Activated naive CD8-positive, alpha-beta T cell (primary cell): ENCODE data around the gene COMMD4.

Source experiments
- H3K27ac Mint-ChIP-seq: one replicate; pipeline ENCODE4 v1.8.0; 2021; ENCODE audit warnings: mixed read lengths
- H3K27me3 Mint-ChIP-seq: one replicate; pipeline ENCODE4 v1.8.0; 2021; ENCODE audit warnings: mixed read lengths
- H3K36me3 Mint-ChIP-seq: one replicate; pipeline ENCODE4 v1.8.0; 2021; ENCODE audit warnings: mixed read lengths
- H3K4me1 Mint-ChIP-seq: one replicate; pipeline ENCODE4 v1.8.0; 2021; ENCODE audit warnings: low read depth, mixed read lengths
- H3K4me3 Mint-ChIP-seq: one replicate; pipeline ENCODE4 v1.8.0; 2021; ENCODE audit warnings: mild to moderate bottlenecking, mixed read lengths
- H3K9me3 Mint-ChIP-seq: one replicate; pipeline ENCODE4 v1.8.0; 2021; ENCODE audit warnings: low read depth, mixed read lengths

COMMD4 gene

DNA sequence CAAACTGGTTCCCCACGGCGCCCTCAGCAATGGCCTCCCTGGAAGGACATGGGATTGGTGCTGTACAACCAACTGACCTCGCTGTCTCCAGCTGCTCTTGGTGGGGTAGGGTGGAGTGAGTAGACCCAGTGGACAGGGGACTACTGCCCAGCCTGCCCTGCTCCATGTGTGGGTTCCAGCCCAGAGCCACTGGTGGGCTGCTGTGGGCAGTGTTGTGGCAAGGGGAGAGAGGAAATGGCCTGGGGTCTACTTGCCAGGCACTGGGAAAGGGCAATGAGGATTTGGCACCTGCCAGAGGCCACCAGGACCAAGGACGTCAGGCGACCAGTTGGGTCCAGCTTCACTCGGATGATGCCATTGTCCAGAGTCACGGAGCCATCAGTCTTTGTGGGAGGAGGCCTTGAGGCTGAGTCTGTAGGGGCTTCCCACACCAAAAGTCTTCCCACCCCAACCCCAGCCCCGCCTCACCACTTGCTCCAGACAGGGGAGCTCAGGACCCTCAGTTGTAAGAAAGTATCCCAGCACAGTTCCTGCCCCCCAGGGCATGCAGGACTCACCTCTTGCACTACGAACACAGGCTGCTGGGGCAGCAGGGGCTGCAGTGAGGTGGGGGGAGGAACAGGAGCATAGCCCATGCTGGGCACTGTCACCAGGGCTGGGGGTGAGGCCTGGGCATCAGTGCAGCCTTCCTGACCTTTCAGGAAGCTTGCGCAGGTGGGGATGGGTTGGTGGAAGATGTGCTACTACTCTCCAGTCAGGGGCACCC lies 23.1 kb downstream of the COMMD4 start:
- H3K27ac Mint-ChIP-seq: no peak overlapping the region
- no peaks in the 10 kb centered on the region for H3K4me1 Mint-ChIP-seq
- no peak overlapping the region for H3K4me3 Mint-ChIP-seq
- no peaks in the 10 kb centered on the region for H3K27me3 Mint-ChIP-seq
- no peaks in the 10 kb centered on the region for H3K9me3 Mint-ChIP-seq
- no peaks in the 10 kb centered on the region for H3K36me3 Mint-ChIP-seq

DNA sequence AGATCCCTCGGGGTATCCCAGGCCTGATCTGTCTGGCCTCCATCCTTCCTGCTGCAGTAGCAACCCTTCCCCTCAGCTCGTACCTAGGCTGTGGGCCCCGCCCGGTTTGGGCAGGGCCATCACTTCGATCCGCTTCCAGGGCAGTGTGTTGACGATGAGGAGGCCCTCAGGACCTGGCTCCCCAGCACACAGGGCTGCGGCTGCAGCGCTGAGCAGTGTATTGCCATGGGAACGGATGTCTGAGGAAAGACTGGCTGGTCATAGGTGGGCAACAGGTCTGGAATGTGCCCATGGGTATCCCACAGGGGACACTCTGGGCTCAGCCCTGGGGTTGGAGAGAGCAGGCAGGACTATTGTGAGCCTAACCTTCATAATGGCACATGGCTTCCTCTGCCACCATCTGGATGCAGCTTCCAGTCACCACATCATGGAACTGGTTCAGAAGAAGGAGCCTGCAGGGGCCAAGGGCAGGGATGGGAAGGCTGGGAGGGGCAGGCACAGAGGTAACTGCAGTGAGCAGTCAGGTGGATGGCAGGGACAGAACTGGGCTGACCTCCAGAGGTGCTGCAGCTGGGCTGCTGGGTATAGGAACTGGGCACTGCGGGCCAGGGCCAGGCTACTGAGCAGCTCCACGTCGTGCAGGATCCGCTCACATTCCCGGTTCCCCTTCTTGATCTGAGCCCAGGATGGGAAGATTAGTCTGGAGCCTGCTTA lies 23.8 kb downstream of the COMMD4 start:
- H3K9me3 Mint-ChIP-seq: no peaks in the 10 kb centered on the region

DNA sequence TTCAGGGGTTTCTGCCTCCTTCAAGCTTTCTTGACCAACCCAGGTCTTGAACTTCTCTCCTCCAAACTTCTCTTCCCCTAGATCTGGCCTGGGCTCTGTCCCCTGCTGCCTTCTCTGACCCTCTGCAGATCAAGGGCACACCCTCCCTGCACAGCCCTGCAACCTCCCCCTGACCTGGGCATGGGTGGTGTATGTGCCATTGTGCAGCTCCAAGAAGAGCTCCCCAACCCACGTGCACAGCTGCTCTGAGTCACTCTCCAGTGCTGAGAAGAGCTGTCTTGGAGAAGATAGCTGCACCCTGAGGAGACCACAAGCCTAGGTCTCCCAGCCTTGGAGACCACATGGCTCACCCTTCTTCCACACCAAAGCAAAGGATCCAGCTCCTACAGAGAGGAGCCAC lies 24.5 kb downstream of the COMMD4 start:
- no peak overlapping the region for H3K4me3 Mint-ChIP-seq
- no peaks in the 10 kb centered on the region for H3K27me3 Mint-ChIP-seq
- H3K9me3 Mint-ChIP-seq: no peaks in the 10 kb centered on the region
- no peaks in the 10 kb centered on the region for H3K36me3 Mint-ChIP-seq
- no peaks in the 10 kb centered on the region for H3K4me1 Mint-ChIP-seq
- H3K27ac Mint-ChIP-seq: no peak overlapping the region

More for the DNA sequence above, 23.8 kb downstream of the COMMD4 start:
- H3K27me3 Mint-ChIP-seq: no peaks in the 10 kb centered on the region
- H3K4me3 Mint-ChIP-seq: no peak overlapping the region
- H3K27ac Mint-ChIP-seq: no peak overlapping the region
- H3K4me1 Mint-ChIP-seq: no peaks in the 10 kb centered on the region
- no peaks in the 10 kb centered on the region for H3K36me3 Mint-ChIP-seq

DNA sequence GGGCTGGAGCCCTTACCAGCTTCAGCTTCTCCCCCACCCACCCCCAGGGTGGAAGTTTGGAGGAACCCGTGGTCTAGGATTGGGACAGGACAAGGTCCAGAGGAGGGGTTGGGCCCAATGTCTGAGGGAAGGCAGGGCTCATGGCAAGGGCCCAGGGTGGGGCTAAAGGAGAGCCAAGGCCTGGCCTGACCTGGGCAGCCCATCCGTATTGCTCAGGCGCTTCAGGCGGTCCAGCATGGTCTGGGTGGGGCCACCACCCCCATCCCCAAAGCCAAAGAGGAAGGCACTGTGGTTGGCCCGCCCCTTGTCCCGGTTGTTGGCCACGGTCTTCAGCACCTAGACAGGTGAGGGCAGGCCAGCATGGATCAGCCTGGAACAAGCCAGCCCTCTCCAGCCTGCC lies 25.0 kb downstream of the COMMD4 start:
- Mint-ChIP-seq H3K27me3 (no peaks in the 10 kb centered on the region), H3K36me3 (no peaks in the 10 kb centered on the region), H3K9me3 (no peaks in the 10 kb centered on the region), H3K27ac (no peak overlapping the region), H3K4me1 (no peaks in the 10 kb centered on the region), H3K4me3 (no peak overlapping the region)

DNA sequence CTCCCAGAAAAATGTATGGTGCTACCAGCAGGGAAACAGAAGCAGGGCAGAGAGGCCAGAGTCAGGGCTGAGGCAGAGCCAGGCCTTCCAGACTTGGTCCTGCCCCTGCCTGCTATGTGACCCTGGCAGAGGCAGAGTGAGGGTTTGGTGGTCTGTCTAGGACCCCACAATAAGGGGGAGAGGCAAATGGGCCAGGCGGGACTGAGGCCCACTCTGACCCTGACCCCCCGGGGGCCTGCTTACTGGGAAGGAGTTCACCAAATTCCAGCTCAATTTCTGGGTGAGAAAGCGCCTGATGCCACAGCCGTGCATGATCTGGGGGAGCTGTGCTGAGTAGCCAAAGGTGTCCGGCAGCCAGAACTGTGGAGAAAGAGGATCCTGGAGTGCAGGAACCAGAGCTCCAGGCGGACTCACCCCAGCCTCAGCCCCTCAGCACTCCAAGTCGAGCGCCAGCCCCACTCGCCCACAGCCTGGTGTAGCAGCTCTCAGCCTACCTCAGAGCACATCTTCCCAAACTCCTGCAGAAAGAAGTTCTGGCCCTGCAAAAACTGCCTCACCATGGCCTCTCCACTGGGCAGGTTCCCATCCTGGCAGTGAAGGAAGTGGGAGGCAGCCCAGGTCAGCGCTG lies 25.6 kb downstream of the COMMD4 start:
- H3K4me3 Mint-ChIP-seq: no peak overlapping the region
- H3K4me1 Mint-ChIP-seq: no peaks in the 10 kb centered on the region
- no peaks in the 10 kb centered on the region for H3K36me3 Mint-ChIP-seq
- H3K27ac Mint-ChIP-seq: no peak overlapping the region
- H3K27me3 Mint-ChIP-seq: no peaks in the 10 kb centered on the region
- no peaks in the 10 kb centered on the region for H3K9me3 Mint-ChIP-seq

DNA sequence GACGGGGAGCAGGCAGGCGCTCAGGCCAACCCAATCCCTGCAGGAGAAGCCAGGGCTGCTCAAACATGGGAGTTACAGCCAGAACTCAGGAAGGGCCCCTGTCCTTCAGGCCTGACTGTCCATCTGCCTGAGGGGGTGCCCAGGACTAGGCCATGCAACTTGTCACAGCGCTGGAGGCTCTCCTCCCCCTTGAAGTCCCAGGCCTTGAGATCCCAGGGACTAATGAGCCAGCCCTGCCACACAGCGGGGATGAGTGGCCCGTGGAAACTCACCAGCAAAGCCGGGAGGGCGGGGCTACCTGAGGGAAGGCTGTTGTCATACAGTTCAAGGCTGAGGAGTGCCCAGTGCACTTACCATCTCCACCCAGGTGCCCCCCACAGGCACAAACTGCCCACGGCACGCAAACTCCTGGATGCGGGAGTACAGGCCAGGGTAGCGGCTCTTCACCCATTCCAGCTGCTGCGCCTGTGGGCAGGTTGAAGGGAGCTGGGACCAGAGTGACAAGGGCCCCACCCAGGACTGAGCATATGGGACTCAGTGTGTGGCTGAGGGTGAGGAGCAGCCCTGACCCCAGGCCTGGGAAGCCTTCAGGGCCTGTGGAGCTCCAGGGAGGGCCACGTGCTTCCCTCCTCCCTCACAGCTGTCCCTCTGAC lies 26.3 kb downstream of the COMMD4 start:
- H3K27me3 Mint-ChIP-seq: no peaks in the 10 kb centered on the region
- H3K4me3 Mint-ChIP-seq: no peak overlapping the region
- no peaks in the 10 kb centered on the region for H3K9me3 Mint-ChIP-seq
- no peaks in the 10 kb centered on the region for H3K36me3 Mint-ChIP-seq
- no peak overlapping the region for H3K27ac Mint-ChIP-seq
- peaks cover 5% of the 10 kb centered on the region for H3K4me1 Mint-ChIP-seq

DNA sequence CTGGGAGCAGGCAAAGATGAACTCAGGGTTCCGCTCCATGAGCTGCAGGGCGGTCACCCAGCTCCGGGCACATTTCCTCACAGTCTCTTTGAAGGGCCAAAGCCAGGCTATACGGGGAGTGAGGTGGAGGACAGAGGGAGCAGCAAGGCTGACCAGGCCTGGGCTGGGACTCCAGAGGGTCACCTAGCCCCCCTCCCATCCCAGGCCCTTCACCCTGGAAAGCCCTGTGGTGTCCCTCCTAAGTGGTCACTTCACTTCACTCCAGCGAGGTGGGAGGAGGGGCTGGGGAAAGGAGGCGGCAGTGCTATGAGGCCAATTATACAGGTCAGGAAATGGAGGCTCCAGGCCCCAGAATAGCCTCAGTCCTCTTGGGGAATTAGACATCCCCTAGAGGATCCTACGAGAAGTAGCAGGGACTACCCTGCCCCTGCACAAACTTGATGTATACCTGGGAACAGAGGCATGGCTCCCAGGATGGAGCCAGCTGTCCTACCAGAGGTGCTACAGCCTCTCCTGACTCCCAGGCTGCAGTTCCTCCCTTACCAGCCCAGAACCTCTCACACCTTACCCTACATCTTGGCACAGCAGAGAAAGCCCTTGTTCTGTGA lies 26.9 kb downstream of the COMMD4 start:
- Mint-ChIP-seq H3K4me1 (peaks cover 10% of the 10 kb centered on the region), H3K4me3 (no peak overlapping the region), H3K27me3 (no peaks in the 10 kb centered on the region), H3K27ac (no peak overlapping the region), H3K36me3 (no peaks in the 10 kb centered on the region), H3K9me3 (no peaks in the 10 kb centered on the region)

DNA sequence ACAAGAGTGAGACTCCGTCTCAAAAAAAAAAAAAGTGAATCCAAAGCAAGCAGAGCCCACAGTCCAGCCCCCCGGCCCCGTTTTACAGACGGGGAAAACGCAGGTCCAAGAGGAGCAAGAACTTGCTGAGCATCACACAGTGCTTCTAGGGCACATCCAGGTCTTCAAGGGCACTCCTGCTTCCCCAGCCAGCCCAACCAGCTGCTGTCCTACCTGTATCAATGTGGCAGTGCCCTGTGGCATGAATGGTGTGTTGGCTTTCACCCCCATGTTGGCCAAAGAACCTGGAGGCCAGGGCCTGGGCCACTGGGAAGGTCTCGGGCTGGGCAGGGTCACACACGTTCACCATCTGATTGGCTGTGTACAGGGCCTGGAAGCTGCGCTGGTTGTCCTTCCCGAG lies 27.9 kb downstream of the COMMD4 start:
- H3K9me3 Mint-ChIP-seq: no peaks in the 10 kb centered on the region
- no peak overlapping the region for H3K27ac Mint-ChIP-seq
- no peak overlapping the region for H3K4me3 Mint-ChIP-seq
- H3K4me1 Mint-ChIP-seq: peaks cover 12% of the 10 kb centered on the region
- no peaks in the 10 kb centered on the region for H3K36me3 Mint-ChIP-seq
- H3K27me3 Mint-ChIP-seq: no peaks in the 10 kb centered on the region

DNA sequence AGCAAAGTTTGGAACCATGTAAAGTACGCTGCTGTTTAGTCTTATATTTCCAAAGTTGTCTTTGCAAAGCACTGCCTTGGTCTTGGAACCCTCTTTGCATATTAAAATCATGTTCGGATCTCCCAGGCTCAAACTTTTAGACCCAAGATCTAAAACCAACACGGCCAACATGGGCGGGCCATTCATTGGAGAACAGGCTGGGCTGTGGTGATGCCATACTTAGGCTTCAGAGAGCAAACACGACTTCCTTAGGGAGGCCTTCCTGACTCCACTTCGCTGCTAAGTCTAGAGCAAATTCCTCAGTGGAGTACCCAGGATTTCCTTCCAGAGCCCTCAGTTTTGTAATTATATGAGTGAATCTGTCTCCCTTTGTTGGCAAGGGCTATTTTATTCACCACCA lies 29.0 kb downstream of the COMMD4 start:
- Mint-ChIP-seq H3K4me3 (no peak overlapping the region), H3K4me1 (peaks cover 23% of the 10 kb centered on the region), H3K36me3 (no peaks in the 10 kb centered on the region), H3K27ac (no peak overlapping the region), H3K9me3 (no peaks in the 10 kb centered on the region), H3K27me3 (no peaks in the 10 kb centered on the region)

DNA sequence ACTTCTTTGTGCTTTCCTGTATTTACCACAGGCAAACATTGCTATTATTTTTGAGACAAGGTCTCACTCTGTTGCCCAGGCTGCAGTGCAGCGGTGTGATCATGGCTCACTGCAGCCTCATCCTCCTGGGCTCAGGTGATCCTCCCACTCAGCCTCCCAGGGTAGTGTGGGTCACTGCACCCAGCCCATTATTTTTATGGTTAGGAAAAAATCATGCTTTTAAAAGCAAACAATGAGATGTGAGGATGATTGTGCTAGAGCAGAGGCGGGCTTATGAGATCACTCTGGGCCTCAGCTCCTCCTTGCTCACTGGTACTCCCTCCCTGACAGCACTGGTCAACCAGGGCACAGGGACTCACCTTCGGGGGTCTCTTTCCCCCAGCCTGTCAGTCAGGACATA lies 30.3 kb downstream of the COMMD4 start:
- no peak overlapping the region for H3K4me3 Mint-ChIP-seq
- peaks cover 25% of the 10 kb centered on the region for H3K4me1 Mint-ChIP-seq
- H3K27me3 Mint-ChIP-seq: no peaks in the 10 kb centered on the region
- H3K9me3 Mint-ChIP-seq: no peaks in the 10 kb centered on the region
- H3K27ac Mint-ChIP-seq: no peak overlapping the region
- no peaks in the 10 kb centered on the region for H3K36me3 Mint-ChIP-seq

DNA sequence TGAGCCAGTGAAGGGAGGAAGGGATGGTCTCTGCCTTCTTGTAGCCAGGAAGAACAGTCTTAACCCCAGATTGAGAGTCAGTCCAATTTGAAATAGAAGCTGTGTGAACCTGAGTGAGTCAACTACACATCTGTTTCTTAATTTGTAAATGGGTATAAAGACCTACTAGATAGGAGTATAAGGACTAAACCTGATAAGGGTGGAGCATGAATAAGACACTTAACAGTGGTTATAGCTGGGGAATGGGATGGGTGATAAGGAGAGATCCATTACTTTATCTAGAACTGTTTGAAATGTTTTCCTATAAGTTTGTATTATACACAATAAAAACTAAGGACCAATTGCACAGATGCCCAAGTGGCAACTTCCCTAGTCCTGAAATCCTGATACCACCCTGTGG lies 31.1 kb downstream of the COMMD4 start:
- H3K4me3 Mint-ChIP-seq: peak overlapping the region; percentile 92
- no peaks in the 10 kb centered on the region for H3K36me3 Mint-ChIP-seq
- no peaks in the 10 kb centered on the region for H3K9me3 Mint-ChIP-seq
- H3K27me3 Mint-ChIP-seq: no peaks in the 10 kb centered on the region
- no peak overlapping the region for H3K27ac Mint-ChIP-seq
- peaks cover 25% of the 10 kb centered on the region for H3K4me1 Mint-ChIP-seq

DNA sequence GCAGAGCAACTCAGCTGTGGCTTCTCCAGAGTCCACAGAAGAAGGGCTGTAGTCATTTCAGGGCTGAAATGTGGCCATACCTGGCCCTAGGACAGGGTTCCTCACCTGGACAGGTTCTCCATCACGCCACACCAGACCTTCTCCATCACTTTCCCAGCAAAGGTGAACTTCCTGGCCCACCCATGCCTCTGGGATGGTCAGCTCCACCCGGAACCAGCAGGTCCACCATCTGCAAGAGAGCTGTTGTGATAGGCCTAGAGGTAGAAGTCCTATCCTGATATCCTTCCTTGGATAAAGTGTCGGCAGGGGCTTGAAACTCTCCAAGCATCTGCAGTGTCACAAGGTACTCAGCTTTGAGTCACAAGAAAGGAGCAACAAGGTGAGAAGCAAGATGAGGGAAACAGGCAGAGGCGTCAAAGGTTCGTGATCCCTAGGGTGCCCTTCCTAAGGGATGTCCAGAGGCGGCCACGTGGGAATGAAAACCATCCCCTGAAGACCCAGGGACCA lies 31.6 kb downstream of the COMMD4 start:
- peaks cover 25% of the 10 kb centered on the region for H3K4me1 Mint-ChIP-seq

DNA sequence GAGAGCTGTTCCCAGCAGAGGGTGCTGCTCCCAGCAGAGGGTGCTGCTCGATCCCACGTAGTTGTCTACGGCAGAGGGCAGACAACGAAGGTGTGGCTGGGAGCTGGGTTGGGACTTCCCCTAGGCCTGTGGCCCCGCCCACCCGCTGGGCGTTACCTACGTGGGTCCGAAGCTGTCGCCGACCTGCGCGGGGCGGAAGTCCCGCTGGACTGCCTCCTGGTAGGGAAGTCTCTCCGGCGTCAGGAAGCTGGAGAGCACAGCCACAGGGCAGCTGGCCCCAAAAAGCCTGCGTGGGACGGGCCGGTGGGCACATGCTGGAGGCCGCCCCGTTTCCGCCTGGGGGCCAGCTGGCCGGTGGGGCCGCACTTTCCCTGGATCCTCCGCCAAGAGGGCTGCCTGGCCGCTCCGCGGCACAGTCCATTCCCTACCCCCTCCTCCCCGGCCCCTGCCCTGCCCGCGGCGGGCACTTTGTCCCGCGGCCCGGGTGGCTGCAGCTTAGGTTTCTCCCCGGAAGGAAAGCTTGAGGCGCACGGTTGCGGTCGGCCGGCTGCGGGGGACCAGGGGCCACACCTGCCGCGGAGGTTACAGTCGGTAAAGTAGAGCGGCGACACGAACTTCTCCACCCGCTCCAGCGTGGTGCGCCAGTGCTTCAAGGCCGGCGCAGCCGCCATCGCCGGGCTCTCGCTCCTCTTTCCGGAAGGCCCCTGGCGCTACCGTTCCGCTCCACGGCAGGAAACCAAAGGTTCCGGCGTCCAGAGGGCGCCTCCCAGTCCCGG lies 32.2 kb downstream of the COMMD4 start, which contains the start of gene MAN2C1:
Gene MAN2C1, minus strand, starts transcription at position 695 of the 776 bp plus-strand sequence. Its CDS starts 24 bp downstream, at position 671.
- Mint-ChIP-seq H3K4me1 (peaks cover 26% of the 10 kb centered on the region), H3K4me3 (peak within 1 kb of the TSS; percentile 92), H3K27ac (peak within 1 kb of the TSS; percentile 94), H3K27me3 (no peaks in the 10 kb centered on the region), H3K9me3 (no peaks in the 10 kb centered on the region), H3K36me3 (no peaks in the 10 kb centered on the region)

More for the DNA sequence above, 31.6 kb downstream of the COMMD4 start:
- no peaks in the 10 kb centered on the region for H3K36me3 Mint-ChIP-seq
- H3K4me3 Mint-ChIP-seq: peak overlapping the region; percentile 92
- H3K27me3 Mint-ChIP-seq: no peaks in the 10 kb centered on the region
- no peaks in the 10 kb centered on the region for H3K9me3 Mint-ChIP-seq
- peak overlapping the region; percentile 16 for H3K27ac Mint-ChIP-seq
